ENCODE measurements around the gene TAF4.

TAF4 gene

DNA sequence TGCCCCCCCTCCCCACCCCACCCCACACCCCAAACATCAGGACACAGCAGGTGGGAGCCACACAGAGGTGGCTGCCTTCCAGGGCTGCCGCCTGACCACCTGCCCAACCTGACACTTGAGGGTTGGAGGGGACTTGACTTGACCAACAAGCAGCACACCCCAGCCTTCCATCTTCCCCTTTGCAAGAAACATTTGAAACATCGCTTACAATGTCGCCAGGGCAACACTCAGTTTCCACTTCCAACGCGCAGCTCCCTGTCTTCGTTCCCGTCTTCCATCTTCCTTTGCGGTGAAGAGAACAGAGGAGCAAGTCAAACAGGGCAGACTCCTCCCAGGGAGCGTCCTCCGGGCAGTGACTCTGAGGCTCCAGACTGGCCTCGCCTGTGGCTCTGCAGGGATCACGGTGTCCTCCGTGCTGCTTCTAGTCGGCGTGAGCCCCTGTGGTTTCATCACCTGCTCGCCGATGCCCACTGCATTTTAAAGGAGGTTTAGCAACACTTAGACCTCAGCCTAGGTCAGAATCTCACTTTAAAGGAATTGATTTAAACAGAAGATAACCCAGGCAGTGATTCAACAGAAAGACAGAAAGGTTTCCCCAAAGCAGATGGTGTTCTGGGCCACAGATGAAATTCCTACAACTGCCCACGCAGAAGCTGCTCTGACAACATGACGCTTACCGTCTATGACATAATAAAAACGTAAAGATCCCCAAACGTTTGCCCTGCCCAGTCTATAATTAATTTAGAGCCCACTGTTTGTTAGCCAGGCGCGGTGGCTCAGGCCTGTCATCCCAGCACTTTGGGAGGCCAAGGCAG lies 130.8 kb downstream of the TAF4 start:
- Histone ChIP-seq H3K27ac (ENCODE audit: extremely low read depth, low read depth, low read length) (no peak overlapping the region), H3K36me3 (ENCODE audit: control insufficient read depth in 2 of 2, insufficient read depth in 1 of 2, low read length in 2 of 2) (no peaks in the 10 kb centered on the region), H3K9me3 (ENCODE audit: control insufficient read depth, insufficient read depth, low read depth, low read length) (no peaks in the 10 kb centered on the region), H3K4me3 (ENCODE audit: low read depth, low read length) (no peak overlapping the region), H3K4me1 (ENCODE audit: control insufficient read depth, insufficient read depth, low read length) (no peaks in the 10 kb centered on the region)
- TF ChIP-seq ZNF391 (tag by site-specific recombination; IDR thresholded peaks at IDR 0.05; ENCODE audit: borderline replicate concordance, low read depth), result no peak
- TF ChIP-seq HOXA7 (CRISPR knock-in tag; IDR thresholded peaks at IDR 0.05; ENCODE audit: borderline replicate concordance), result no peak
- no peak for TF ChIP-seq ZNF416 (tag by site-specific recombination; IDR thresholded peaks at IDR 0.05)
- no peak for TF ChIP-seq ZNF510 (tag by site-specific recombination; IDR thresholded peaks at IDR 0.05; ENCODE audit: insufficient replicate concordance)
- no peak for TF ChIP-seq ZNF530 (tag by site-specific recombination; IDR thresholded peaks at IDR 0.05; ENCODE audit: low read depth)
- TF ChIP-seq ZFHX2 (tag by site-specific recombination; conservative IDR thresholded peaks at IDR 0.05), result no peak
- no peak for TF ChIP-seq ZNF558 (tag by site-specific recombination; IDR thresholded peaks at IDR 0.05)
- TF ChIP-seq, protein P1, sequence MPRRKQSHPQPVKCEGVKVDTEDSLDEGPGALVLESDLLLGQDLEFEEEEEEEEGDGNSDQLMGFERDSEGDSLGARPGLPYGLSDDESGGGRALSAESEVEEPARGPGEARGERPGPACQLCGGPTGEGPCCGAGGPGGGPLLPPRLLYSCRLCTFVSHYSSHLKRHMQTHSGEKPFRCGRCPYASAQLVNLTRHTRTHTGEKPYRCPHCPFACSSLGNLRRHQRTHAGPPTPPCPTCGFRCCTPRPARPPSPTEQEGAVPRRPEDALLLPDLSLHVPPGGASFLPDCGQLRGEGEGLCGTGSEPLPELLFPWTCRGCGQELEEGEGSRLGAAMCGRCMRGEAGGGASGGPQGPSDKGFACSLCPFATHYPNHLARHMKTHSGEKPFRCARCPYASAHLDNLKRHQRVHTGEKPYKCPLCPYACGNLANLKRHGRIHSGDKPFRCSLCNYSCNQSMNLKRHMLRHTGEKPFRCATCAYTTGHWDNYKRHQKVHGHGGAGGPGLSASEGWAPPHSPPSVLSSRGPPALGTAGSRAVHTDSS (tag by site-specific recombination; IDR thresholded peaks at IDR 0.05), result no peak
- TF ChIP-seq ZNF23 (tag by site-specific recombination; IDR thresholded peaks at IDR 0.05; ENCODE audit: borderline replicate concordance), result no peak
- TF ChIP-seq, protein P2, sequence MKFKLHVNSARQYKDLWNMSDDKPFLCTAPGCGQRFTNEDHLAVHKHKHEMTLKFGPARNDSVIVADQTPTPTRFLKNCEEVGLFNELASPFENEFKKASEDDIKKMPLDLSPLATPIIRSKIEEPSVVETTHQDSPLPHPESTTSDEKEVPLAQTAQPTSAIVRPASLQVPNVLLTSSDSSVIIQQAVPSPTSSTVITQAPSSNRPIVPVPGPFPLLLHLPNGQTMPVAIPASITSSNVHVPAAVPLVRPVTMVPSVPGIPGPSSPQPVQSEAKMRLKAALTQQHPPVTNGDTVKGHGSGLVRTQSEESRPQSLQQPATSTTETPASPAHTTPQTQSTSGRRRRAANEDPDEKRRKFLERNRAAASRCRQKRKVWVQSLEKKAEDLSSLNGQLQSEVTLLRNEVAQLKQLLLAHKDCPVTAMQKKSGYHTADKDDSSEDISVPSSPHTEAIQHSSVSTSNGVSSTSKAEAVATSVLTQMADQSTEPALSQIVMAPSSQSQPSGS (tag by site-specific recombination; IDR thresholded peaks at IDR 0.05; ENCODE audit: low read depth), result no peak
- no peak for TF ChIP-seq ZNF830 (tag by site-specific recombination; IDR thresholded peaks at IDR 0.05; ENCODE audit: low read depth)
- no peak for TF ChIP-seq ZNF302 (tag by site-specific recombination; IDR thresholded peaks at IDR 0.05; ENCODE audit: low read depth)
- TF ChIP-seq, protein P3, sequence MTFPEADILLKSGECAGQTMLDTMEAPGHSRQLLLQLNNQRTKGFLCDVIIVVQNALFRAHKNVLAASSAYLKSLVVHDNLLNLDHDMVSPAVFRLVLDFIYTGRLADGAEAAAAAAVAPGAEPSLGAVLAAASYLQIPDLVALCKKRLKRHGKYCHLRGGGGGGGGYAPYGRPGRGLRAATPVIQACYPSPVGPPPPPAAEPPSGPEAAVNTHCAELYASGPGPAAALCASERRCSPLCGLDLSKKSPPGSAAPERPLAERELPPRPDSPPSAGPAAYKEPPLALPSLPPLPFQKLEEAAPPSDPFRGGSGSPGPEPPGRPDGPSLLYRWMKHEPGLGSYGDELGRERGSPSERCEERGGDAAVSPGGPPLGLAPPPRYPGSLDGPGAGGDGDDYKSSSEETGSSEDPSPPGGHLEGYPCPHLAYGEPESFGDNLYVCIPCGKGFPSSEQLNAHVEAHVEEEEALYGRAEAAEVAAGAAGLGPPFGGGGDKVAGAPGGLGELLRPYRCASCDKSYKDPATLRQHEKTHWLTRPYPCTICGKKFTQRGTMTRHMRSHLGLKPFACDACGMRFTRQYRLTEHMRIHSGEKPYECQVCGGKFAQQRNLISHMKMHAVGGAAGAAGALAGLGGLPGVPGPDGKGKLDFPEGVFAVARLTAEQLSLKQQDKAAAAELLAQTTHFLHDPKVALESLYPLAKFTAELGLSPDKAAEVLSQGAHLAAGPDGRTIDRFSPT (tag by site-specific recombination; IDR thresholded peaks at IDR 0.05), result no peak
- TF ChIP-seq IKZF3 (tag by site-specific recombination; IDR thresholded peaks at IDR 0.05), result no peak
- TF ChIP-seq ZNF157 (tag by site-specific recombination; IDR thresholded peaks at IDR 0.05), result no peak
- CTCF ChIA-PET, result interaction anchor here (0.7 kb wide), 1 partner anchor 18 kb away, joined by 3 read pairs; no protein-coding TSS in a partner anchor
- POLR2A ChIA-PET, result no interaction called here

DNA sequence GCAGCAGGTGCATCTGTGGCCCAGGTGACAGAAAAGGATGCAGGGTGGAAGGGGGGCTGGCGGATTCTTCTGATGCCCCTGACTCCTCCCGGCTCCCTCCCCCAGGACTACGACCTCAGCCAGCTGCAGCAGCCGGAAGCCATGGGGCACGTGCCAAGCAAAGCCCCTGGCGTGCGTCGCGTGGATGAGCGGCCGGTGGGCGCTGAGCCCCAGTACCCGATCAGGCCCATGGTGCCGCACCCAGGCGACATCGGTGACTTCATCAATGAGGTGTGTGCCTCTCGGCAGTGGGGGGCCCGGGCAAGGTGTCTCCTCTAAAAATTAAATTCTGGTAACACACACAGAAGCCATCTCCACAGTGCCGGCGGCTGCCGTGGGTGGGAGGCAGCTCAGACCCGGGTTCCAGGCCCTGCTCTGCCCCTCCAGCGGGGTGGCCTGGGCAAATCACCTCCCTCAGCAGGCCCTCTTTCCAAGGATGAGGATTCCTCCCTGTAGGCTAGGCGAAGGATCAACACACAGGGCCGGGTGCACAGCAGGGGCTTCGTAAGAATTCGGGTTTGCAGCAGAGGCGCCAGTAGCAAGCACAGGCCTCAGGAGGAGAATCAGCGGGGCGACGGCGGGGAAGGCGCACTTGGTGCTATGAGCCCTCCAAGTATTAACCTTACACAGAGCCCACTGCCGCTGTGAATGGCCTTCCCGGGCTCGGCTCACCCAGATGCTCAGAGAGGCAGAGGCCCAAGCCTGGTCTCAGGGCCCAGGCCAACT lies 131.5 kb downstream of the TAF4 start:
- CTCF ChIA-PET, result no interaction called here
- POLR2A ChIA-PET, result no interaction called here
- Histone ChIP-seq H3K4me3 (ENCODE audit: low read depth, low read length) (no peak overlapping the region), H3K9me3 (ENCODE audit: control insufficient read depth, insufficient read depth, low read depth, low read length) (no peaks in the 10 kb centered on the region), H3K36me3 (ENCODE audit: control insufficient read depth in 2 of 2, insufficient read depth in 1 of 2, low read length in 2 of 2) (no peaks in the 10 kb centered on the region), H3K4me1 (ENCODE audit: control insufficient read depth, insufficient read depth, low read length) (no peaks in the 10 kb centered on the region), H3K27ac (ENCODE audit: extremely low read depth, low read depth, low read length) (no peak overlapping the region)
- TF ChIP-seq ZBTB48 (tag by site-specific recombination; IDR thresholded peaks at IDR 0.05), result 0 out of 2 replicates have a peak, but pooled peaks have one; percentile 2
- TF ChIP-seq ZNF624 (tag by site-specific recombination; IDR thresholded peaks at IDR 0.05), result no peak

Measured in HEK293 (cell line).